GM19438 (cell line): ENCODE measurements around the gene INHBE.
A peak's percentile ranks its signal among the peaks of the same experiment; 100 is the strongest.
"Not testable (repeated sequence)": the region's sequence is repeated elsewhere in the genome, so short reads cannot be mapped to it uniquely, and the experiment has no call there.

Experiments
- ATAC-seq: cut with Tn5 transposase; IDR thresholded peaks from one replicate; pipeline ENCODE4 v1.9.1; 2021; ENCODE audit warnings: low read depth; ENCODE audit not compliant: unreplicated experiment

Gene INHBE, protein sequence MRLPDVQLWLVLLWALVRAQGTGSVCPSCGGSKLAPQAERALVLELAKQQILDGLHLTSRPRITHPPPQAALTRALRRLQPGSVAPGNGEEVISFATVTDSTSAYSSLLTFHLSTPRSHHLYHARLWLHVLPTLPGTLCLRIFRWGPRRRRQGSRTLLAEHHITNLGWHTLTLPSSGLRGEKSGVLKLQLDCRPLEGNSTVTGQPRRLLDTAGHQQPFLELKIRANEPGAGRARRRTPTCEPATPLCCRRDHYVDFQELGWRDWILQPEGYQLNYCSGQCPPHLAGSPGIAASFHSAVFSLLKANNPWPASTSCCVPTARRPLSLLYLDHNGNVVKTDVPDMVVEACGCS

GRCh38 chr12:57454566-57455373 is at the start of gene INHBE:
INHBE (plus strand) TSS chr12:57455307; CDS start chr12:57455537, 230 bp downstream.
- no peak for ATAC-seq

- no peak for ATAC-seq
Measured at GRCh38 chr12:57410534-57410933, 44.6 kb upstream of the INHBE start.

DNA sequence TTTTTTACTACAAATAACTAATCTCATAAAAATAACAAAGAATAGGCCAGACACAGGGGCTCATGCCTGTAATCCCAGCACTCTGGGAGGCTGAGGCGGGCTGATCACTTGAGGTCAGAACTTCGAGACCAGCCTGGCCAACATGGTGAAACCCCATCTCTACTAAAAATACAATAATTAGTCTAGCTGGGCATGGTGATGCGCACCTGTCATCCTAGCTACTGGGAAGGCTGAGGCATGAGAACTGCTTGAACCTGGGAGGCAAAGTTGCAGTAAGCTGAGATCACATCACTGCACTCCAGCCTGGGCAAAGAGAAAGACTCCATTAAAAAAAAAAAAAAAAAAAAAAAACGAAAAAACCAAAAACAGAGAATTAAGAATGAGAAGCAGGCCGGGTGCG is 40.9 kb upstream of the INHBE start:
- not testable (repeated sequence) for ATAC-seq

DNA sequence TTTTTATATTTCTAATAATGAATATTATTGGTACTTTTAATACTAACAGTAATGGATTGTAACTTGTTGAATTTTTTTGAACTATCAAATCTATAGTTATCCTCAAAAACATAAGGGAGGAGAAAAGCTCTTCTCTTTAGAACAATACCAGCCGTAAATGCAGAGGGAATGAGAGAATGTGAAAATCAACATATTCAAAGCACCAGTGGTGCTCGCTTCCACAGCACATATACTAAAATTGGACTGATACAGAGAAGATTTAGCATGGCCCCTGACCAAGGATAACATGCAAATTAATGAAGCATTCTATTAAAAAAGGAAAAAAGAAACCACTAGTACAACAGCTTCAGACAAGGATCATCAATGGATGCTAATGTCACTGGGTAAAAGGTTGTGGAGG is 40.0 kb upstream of the INHBE start:
- no peak for ATAC-seq

DNA sequence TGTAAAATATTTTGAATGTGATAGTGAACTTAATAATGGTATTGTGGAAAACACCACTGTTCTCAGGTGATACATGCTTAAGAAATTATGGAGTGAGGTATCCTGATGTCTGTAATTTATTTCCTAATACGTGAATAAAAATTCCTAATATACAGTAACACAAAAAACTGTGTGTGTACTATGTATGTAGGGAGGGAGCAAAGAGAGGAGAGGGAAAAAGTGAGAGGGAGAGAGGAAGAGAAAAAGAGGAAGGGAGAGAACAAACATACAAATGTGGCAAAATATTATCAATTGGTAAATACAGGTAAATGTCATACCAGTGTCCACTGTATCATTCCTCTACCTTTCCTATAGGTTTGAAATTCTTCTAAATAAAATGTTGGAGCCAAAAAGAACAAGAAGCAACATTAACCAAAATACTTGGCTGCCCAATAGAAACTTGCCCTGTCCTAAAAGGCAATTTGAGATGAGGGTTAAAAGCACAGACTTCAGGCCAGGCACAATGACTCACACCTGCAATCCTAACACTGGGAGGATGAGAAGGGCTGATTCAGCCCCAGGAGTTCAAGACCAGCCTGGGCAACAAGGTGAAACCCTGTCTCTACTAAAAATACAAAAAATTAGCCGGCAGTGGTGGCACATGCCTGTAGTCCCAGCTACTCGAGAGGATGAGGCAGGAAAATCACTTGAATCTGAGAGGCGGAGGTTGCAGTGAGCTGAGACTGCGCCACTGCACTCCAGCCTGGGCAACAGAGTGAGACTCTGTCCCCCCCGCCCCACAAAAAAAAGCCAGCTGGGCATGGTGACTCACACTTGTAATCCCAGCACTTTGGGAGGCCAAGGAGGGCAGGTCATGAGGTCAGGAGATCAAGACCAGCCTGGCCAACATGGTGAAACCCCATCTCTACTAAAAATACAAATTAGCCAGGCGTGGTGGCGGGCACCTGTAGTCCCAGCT is 38.8 kb upstream of the INHBE start:
- ATAC-seq: no peak

- no peak for ATAC-seq
Measured at GRCh38 chr12:57418255-57418654, 36.9 kb upstream of the INHBE start.

- ATAC-seq: no peak
Measured at GRCh38 chr12:57419495-57419894, 35.6 kb upstream of the INHBE start.

DNA sequence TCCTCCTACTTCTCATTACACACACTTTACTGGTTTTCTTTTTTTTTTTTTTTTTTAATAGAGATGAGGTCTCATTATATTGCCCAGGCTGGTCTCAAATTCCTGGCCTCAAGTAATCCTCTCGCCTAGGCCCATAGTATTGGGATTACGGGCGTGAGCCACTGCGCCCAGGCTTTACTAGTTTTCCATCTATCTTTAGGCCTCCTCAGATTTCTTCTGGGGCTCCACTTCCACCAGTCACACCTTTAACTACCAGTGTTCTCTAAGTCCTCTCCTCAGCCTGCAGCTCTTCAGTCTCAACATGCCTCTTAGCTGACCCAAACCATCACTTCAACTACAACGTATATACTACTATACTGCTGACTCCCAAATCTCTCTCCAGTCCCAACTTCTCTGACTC is 34.6 kb upstream of the INHBE start:
- no peak for ATAC-seq

- not testable (repeated sequence) for ATAC-seq
Measured at GRCh38 chr12:57426948-57427347, 28.2 kb upstream of the INHBE start.

- ATAC-seq: no peak
Measured at GRCh38 chr12:57428965-57429364, 26.1 kb upstream of the INHBE start.

DNA sequence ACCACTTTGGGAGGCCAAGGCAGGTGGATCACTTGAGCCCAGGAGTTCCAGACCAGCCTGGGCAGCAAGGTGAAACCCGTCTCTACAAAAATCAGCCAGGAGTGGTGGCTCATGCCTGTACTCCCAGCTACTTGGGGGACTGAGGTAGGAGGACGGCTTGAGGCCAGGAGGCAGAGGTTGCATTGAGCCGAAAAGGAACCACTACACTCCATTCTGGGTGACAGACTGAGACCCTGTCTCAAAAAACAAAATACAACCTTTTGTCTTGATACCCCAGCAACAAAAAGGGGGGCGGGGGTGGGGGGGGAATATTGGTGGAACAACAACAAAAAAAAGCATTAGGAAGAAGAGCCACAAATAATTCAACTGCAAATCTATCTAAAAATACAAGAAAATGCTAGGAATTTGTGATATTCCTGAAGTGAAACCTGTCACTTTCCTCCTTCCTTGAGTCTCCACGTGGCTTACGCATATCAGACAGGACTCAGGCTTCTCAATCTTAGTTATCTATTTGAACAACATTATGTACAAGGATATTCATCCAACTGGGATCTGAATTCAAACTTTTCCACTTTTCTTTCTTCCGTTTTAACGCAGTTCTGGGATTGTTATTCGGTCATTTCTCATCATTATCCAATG is 25.5 kb upstream of the INHBE start:
- ATAC-seq: no peak

DNA sequence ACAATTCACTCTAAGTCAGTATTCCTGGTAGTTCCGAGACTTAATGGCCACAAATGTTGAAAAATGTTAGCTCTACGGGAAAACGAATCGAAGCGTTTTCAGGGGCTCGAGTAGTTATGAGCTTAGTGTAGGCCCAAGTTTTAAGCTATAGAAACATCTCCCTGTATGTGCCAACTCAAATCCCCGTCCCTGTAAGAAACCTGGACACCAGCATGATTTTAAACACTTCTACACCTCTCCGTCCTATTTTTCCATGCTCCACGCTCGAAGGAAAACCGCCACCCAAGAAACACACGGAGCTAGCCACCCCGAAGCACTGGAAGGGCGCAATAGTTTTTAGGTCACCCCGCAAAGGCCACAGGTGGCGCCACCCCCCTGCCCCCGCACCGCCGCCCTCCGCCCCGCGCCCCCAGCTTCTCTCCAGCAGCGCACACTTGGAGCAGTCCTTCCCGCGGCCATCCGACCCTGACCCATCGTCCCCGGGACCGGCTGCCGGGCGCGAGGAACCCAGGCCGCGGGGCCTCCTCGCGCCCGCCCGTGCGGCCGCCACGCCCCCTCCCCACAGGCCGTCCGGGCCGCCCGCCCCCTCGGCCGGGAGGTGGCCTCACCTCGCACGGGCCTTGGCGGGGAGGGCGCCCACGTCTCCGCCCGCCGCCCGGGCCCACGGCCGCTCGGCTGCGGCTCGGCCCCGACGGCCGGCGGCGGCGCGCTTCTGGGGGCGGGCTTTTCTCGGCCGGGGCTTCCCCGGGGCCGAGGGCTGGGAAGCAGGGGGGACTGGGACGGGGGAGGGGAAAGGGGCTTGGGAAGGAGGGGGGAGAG is 24.8 kb upstream of the INHBE start:
- peak; percentile 51 for ATAC-seq

DNA sequence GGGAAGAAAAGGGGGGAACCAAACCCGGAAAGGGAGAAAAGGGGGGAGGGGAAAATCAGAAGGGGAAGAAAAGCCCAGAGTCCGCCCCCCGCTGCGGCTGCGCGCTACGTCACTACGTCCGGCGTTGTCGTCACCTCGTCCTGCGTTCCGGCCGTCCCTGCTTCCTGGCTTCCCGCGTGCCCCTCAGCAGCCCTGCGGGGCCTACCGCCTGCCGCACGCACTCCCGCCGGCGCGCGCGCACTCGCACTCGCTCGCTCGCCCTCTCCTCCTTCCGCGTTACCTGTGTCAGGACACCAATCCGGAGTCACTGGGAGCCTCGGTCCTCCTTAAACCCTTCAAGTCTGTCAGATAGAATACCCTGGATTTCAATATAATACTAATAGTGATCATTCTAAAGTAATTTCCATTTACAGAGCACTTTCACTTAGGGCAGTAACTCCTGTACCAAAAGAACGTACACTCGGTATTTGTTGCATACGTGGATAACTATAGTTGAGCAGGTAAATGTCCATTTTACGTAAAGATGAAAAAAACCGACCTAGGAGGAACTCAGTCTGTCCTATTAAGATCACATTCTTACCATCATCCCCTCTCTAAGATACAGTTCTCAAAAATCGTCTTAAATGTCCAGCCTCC is 24.1 kb upstream of the INHBE start, which contains the start of gene R3HDM2:
R3HDM2 (minus strand) TSS at position 113 of the 636 bp plus-strand sequence. CDS start 120,615 bp downstream, outside the sequence.
- ATAC-seq: peak; percentile 90

DNA sequence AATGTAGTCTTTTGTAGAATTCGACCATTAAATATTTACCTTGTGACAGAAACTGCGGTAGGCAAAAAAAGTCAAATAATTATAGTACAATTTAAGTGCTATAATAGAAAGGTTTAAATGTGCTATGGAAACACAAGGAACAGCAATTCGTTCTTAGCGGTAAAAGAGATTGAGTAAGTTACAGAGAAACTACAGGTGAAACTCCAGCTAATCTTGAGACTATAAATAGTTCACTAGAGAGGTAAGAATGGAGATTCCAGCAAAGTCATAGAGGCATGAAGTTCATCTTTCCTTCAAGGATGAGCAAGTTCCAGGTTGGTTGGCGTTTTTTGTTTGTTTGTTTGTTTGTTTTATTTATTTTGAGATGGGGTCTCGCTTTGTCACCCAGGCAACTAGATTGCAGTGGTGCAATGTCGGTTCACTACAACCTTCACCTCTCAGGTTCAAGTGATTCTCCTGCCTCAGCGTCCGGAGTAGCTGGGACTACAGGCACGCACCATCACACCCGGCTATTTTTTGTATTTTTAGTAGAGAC is 23.4 kb upstream of the INHBE start:
- ATAC-seq: no peak

DNA sequence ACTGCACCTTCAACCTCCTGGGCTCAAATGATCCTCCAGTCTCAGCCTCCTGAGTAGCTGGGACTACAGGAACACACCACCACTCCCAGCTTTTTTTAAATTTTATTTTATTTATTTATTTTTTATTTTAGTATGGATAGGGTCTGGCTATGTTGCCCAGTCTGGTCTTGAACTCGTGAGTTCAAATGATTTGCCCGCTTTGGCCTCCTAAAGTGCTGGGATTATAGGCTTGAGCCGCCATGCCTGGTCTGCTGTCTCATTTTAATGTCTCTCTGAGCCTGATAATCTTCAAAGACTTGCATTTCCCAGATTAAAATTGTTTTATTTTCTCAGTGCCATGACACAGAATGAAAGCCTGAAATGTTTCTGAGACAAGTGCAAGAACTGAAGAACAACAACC is 21.7 kb upstream of the INHBE start:
- no peak for ATAC-seq

DNA sequence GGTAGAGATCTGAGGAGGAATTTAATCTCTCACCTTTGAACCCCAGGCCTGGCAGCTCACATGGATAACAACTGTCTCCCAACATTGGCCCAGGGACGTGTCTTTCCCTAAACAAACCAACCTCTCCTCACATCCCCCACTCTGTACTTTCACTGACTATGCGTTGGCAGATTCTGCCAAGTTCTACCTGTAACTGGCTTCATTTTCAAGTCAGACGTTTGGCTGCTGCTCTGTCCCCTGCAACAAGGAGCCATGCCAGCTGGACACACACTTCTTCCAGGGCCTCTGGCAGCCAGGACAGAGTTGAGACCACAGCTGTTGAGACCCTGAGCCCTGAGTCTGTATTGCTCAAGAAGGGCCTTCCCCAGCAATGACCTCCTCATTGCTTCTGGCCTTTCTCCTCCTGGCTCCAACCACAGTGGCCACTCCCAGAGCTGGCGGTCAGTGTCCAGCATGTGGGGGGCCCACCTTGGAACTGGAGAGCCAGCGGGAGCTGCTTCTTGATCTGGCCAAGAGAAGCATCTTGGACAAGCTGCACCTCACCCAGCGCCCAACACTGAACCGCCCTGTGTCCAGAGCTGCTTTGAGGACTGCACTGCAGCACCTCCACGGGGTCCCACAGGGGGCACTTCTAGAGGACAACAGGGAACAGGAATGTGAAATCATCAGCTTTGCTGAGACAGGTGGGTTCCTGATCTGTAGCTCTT is 20.4 kb upstream of the INHBE start, which contains the start of gene INHBC:
INHBC (plus strand) TSS at position 268 of the 707 bp plus-strand sequence; CDS start at position 371, 103 bp downstream.
- no peak for ATAC-seq

DNA sequence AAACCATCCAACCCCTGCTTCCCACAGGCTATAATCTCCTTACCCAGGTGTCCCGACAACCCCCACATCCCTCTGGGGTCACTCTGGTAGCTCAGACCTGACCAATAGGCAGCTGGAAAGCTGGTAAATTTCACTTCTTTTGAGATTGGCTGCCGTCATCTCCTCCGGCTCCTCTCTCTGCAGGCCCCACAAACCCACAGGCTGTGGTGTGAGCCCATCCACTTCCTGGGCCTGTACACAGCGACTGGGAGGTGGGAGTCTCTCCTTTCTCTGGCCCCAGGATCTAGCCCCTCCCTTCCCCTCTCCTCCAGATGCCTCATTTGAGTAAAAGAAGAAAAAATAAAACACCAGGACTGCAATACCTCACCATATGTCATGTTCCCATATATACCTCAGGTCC is 19.8 kb upstream of the INHBE start:
- no peak for ATAC-seq

DNA sequence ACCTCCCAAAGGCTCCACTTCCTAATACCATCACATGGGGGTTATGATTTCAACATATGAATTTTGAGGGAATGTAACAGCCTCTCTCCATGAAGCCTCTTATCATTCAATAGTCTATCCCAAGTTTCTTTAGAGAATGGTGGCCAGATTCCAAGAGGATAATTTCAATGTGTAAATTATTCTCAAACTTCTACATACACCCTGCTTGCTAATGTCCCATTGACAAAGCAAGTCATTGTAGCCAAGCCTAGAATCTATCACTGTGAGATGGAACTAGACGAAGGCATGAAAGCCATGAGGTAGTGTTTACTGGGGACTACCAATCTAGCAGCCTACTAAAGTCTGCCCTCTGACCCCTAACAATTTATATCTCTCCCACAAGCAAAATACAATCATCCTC is 16.7 kb upstream of the INHBE start:
- no peak for ATAC-seq
